IMR-90 (cell line): ENCODE results near the gene COL4A1. TPM values are rescaled to one million over a fixed set of nuclear protein-coding genes. Genes with fewer than 3 reads are reported as not detected.

ENCODE experiments used
- ATAC-seq: fragments of 200-7000 bp; cut with Tn5 transposase; 2 replicates; pipeline ENCODE4 v1.9.1; 2020; ENCODE audit warnings: low read depth, mild to moderate bottlenecking, moderate library complexity
- BruUV-seq: library from RNA; stranded (reverse); fragments of 400-500 nt; replicated peaks from 2 replicates; lab custom pipeline; 2021; lab: Mats Ljungman, UMichigan
- CTCF ChIA-PET: fragments of 300-600 bp; formaldehyde crosslinking; extraction: SDS; loops from one replicate; lab custom pipeline; 2021; ENCODE audit warnings: antibody characterized with exemption; lab: Yijun Ruan, JAX
- POLR2A ChIA-PET: fragments of 300-600 bp; sonication (Branson Sonifier 250); formaldehyde crosslinking; loops from one replicate; lab custom pipeline; 2022; ENCODE audit warnings: antibody characterized with exemption; ENCODE audit not compliant: unreplicated experiment; lab: Charles Lee
- DNase-seq: peaks from one replicate; pipeline ENCODE4 v3.0.0; 2013
- H2AFZ ChIP-seq: replicated peaks from 2 replicates; pipeline ENCODE3; 2013; ENCODE audit warnings: low read length, mild to moderate bottlenecking; ENCODE audit not compliant: poor library complexity
- H2AK5ac ChIP-seq: 2 replicates; pipeline ENCODE4 v1.6.1; 2013; ENCODE audit warnings: low read depth, low read length, inconsistent platforms
- H2AK9ac ChIP-seq: replicated peaks from 2 replicates; pipeline ENCODE3; 2013; ENCODE audit warnings: mild to moderate bottlenecking, low read depth, low read length, moderate library complexity; ENCODE audit not compliant: poor library complexity
- H2BK120ac ChIP-seq: 2 replicates; pipeline ENCODE4 v1.6.1; 2013; ENCODE audit warnings: low read depth, low read length, inconsistent platforms
- H2BK15ac ChIP-seq: 3 replicates; pipeline ENCODE4 v1.6.1; 2013; ENCODE audit warnings: low read depth, low read length, inconsistent platforms
- H2BK20ac ChIP-seq: 2 replicates; pipeline ENCODE4 v1.6.1; 2013; ENCODE audit warnings: low read depth, mild to moderate bottlenecking, inconsistent platforms, low read length, moderate library complexity
- H2BK5ac ChIP-seq: 2 replicates; pipeline ENCODE4 v1.6.1; 2013; ENCODE audit warnings: mild to moderate bottlenecking, low read depth, low read length, inconsistent platforms; ENCODE audit not compliant: poor library complexity, severe bottlenecking
- H3K14ac ChIP-seq: replicated peaks from 2 replicates; pipeline ENCODE4 v1.6.1; 2013; ENCODE audit warnings: low read depth, low read length, inconsistent platforms
- H3K18ac ChIP-seq: 2 replicates; pipeline ENCODE4 v1.6.1; 2013; ENCODE audit warnings: low read depth, low read length, control low read depth
- H3K23ac ChIP-seq: 2 replicates; pipeline ENCODE4 v1.6.1; 2013; ENCODE audit warnings: low read depth, low read length, inconsistent platforms
- H3K27ac ChIP-seq: 2 replicates; pipeline ENCODE4 v1.5.1; 2013; ENCODE audit warnings: mild to moderate bottlenecking, control low read depth, low read length; ENCODE audit not compliant: insufficient read depth
- H3K27me3 ChIP-seq: 2 replicates; pipeline ENCODE4 v1.6.1; 2013; ENCODE audit warnings: low read length; ENCODE audit not compliant: control insufficient read depth, insufficient read depth
- H3K36me3 ChIP-seq: 2 replicates; pipeline ENCODE4 v1.6.1; 2013; ENCODE audit warnings: low read length, mixed read lengths; ENCODE audit not compliant: control insufficient read depth, insufficient read depth
- H3K4ac ChIP-seq: 2 replicates; pipeline ENCODE4 v1.6.1; 2013; ENCODE audit warnings: low read depth, low read length, inconsistent platforms
- H3K4me1 ChIP-seq: 2 replicates; pipeline ENCODE4 v1.6.1; 2013; ENCODE audit warnings: low read length, mixed read lengths; ENCODE audit not compliant: control insufficient read depth, insufficient read depth
- H3K4me2 ChIP-seq: 2 replicates; pipeline ENCODE4 v1.6.1; 2013; ENCODE audit warnings: low read depth, mild to moderate bottlenecking, control low read depth, low read length, moderate library complexity
- H3K4me3 ChIP-seq: 2 replicates; pipeline ENCODE4 v1.5.1; 2013; ENCODE audit warnings: low read depth, mild to moderate bottlenecking, control low read depth, low read length, moderate library complexity; ENCODE audit not compliant: insufficient read depth
- H3K56ac ChIP-seq: 2 replicates; pipeline ENCODE4 v1.6.1; 2013; ENCODE audit warnings: low read length, inconsistent platforms; ENCODE audit not compliant: insufficient read depth; ENCODE audit errors: extremely low read depth
- H3K79me1 ChIP-seq, 2 experiments: 2 replicates each; pipeline ENCODE4 v1.6.1; 2013; ENCODE audit warnings: low read length in 2 of 2, inconsistent platforms in 1 of 2, low read depth in 1 of 2
- H3K9ac ChIP-seq: 2 replicates; pipeline ENCODE4 v1.6.1; 2013; ENCODE audit warnings: low read depth, low read length, control low read depth
- H3K9me1 ChIP-seq: 2 replicates; pipeline ENCODE4 v1.6.1; 2013; ENCODE audit warnings: low read length, inconsistent platforms; ENCODE audit not compliant: insufficient read depth
- H3K9me3 ChIP-seq: 2 replicates; pipeline ENCODE4 v1.6.1; 2013; ENCODE audit warnings: low read length; ENCODE audit not compliant: control insufficient read depth, insufficient read depth
- H4K20me1 ChIP-seq: 2 replicates; pipeline ENCODE4 v1.6.1; 2013; ENCODE audit warnings: low read length, inconsistent platforms; ENCODE audit not compliant: insufficient read depth
- H4K5ac ChIP-seq: 2 replicates; pipeline ENCODE4 v1.6.1; 2013; ENCODE audit warnings: mild to moderate bottlenecking, low read depth, low read length, control low read depth
- H4K8ac ChIP-seq, 2 experiments: 2 replicates each; pipeline ENCODE4 v1.6.1; 2013; ENCODE audit warnings: low read depth in 2 of 2, low read length in 2 of 2, control low read depth in 1 of 2, inconsistent platforms in 1 of 2
- H4K91ac ChIP-seq: 2 replicates; pipeline ENCODE4 v1.6.1; 2013; ENCODE audit warnings: low read depth, low read length, inconsistent platforms; ENCODE audit not compliant: insufficient read depth
- CEBPB ChIP-seq: IDR thresholded peaks from 2 replicates; pipeline ENCODE4 v1.6.1; 2012; ENCODE audit warnings: low read depth, low read length, improper control_type of control experiment
- CHD1 ChIP-seq: IDR thresholded peaks from 2 replicates; pipeline ENCODE4 v1.6.1; 2012; ENCODE audit warnings: low read depth, low read length, improper control_type of control experiment
- ELK1 ChIP-seq: fragments of 150-350 bp; IDR thresholded peaks from 2 replicates; pipeline ENCODE4 v1.6.1; 2016; ENCODE audit warnings: low read depth, mild to moderate bottlenecking, low read length, moderate library complexity, borderline replicate concordance
- MAZ ChIP-seq: IDR thresholded peaks from 2 replicates; pipeline ENCODE4 v1.6.1; 2012; ENCODE audit warnings: low read depth, mild to moderate bottlenecking, low read length, improper control_type of control experiment, moderate library complexity, borderline replicate concordance
- RFX5 ChIP-seq: IDR thresholded peaks from 2 replicates; pipeline ENCODE4 v1.8.0; 2012; ENCODE audit warnings: low read depth, mild to moderate bottlenecking, low read length, moderate library complexity
- USF2 ChIP-seq: fragments of 150-350 bp; IDR thresholded peaks from 2 replicates; pipeline ENCODE4 v1.6.1; 2017; ENCODE audit warnings: mild to moderate bottlenecking, antibody characterized with exemption, low read length, low read depth
- WGBS, 2 experiments: methylation state at CpG; one replicate each; pipeline versions ENCODE4 v1.1.5 to v1.1.7; 2013; ENCODE audit warnings: missing lambda C conversion rate in 2 of 2; ENCODE audit not compliant: insufficient read length in 1 of 2; ENCODE audit errors: extremely low coverage in 2 of 2; 5-methylcytosine and 5-hydroxymethylcytosine counted together
- dilution Hi-C: fragments of 300-500 bp; cut with HindIII; formaldehyde crosslinking; loops from one replicate; pipeline ENCODE4 v1.14.3; 2018; ENCODE audit warnings: low sequenced_read_pairs; ENCODE audit not compliant: unreplicated experiment
- in situ Hi-C: fragments of 300-500 bp; cut with MboI; formaldehyde crosslinking; loops from 3 replicates; pipeline ENCODE4 v1.14.3; 2019; ENCODE audit warnings: low sequenced_read_pairs, inconsistent platforms, mixed read lengths
- intact Hi-C: fragments of 100-400 bp; cut with micrococcal nuclease; formaldehyde crosslinking; loops from 2 replicates; pipeline ENCODE4 v1.10.0; 2022
- polyA plus RNA-seq, 3 experiments: library from polyadenylated mRNA; depleted of rRNA; stranded (reverse); fragments of >200 nt; gene quantifications; 2 replicates each; pipeline ENCODE4 v1.2.3, GENCODE V29; 2012; ENCODE audit warnings: low replicate concordance in 1 of 3
- total RNA-seq: library from RNA; depleted of rRNA; stranded (reverse); fragments of >200 nt; gene quantifications from 2 replicates; pipeline ENCODE4 v1.2.3, GENCODE V29; 2012

COL4A1 gene
- total and polyA plus RNA-seq, 2 of the 4 experiments (the other 2 are of a cell fraction), result 230 to 337 TPM

- H3K9me1 ChIP-seq, result peaks cover 51% of the 10 kb centered on the region
- H3K9me3 ChIP-seq, result no peaks in the 10 kb centered on the region
- H2AK5ac ChIP-seq, result no peak overlapping the region
- intact Hi-C loops, result no loop called here
- H4K20me1 ChIP-seq, result peaks cover 79% of the 10 kb centered on the region
- no peak overlapping the region for H4K5ac ChIP-seq
- peak overlapping the region; percentile 64; the same call in 1 of the 2 replicates for H3K4ac ChIP-seq
- CTCF ChIA-PET, result no interaction called here
- no peak overlapping the region for H3K56ac ChIP-seq
- POLR2A ChIA-PET, result no interaction called here
- ATAC-seq (no peak), DNase-seq (no peak)
- no peak overlapping the region for H2AFZ ChIP-seq
- H3K36me3 ChIP-seq, result peaks cover 35% of the 10 kb centered on the region
- H3K79me1 ChIP-seq, result peaks cover 22 to 86% of the 10 kb centered on the region in 2 experiments
- H2BK15ac ChIP-seq, result no peak overlapping the region
- H3K14ac ChIP-seq, result no peak overlapping the region; the same call in 1 of the 2 replicates
- H4K91ac ChIP-seq, result no peak overlapping the region; the same call in 1 of the 2 replicates
- no peak overlapping the region for H3K9ac ChIP-seq
- no peak overlapping the region for H2AK9ac ChIP-seq
- no peak for TF ChIP-seq RFX5
- no peak for TF ChIP-seq ELK1
- TF ChIP-seq MAZ, result no peak
- no peak for TF ChIP-seq CHD1
- TF ChIP-seq USF2, result no peak
- TF ChIP-seq CEBPB, result no peak
- WGBS, 2 experiments, result no CpG with 5 or more reads among the region's 7 CpGs
- H3K4me1 ChIP-seq, result peaks cover 21% of the 10 kb centered on the region
- no TSS peak for BruUV-seq
- in situ Hi-C loops, result no loop called here
- no peak overlapping the region for H3K18ac ChIP-seq
- no peak overlapping the region for H2BK120ac ChIP-seq
- no peak overlapping the region; the same call in 1 of the 2 replicates for H3K27ac ChIP-seq
- no peak overlapping the region for H3K23ac ChIP-seq
- dilution Hi-C loops, result no loop called here
- H3K4me3 ChIP-seq, result no peak overlapping the region
- no peak overlapping the region for H3K4me2 ChIP-seq
- H4K8ac ChIP-seq, result no peak overlapping the region
- H2BK20ac ChIP-seq, result no peak overlapping the region
- H2BK5ac ChIP-seq, result peak overlapping the region; percentile 29
- H3K27me3 ChIP-seq, result no peaks in the 10 kb centered on the region
Observed at GRCh38 chr13:110318920-110319319, 12.0 kb upstream of the COL4A1 start.
